T-helper 9 cell (primary cell): ENCODE measurements around the gene GAPDHS.
A peak's percentile ranks its signal among the peaks of the same experiment; 100 is the strongest.

Experiments used
- DNase-seq: peaks from one replicate; pipeline ENCODE4 v3.0.0-alpha.2; 2020
- total RNA-seq, 2 donors: gene quantifications; one replicate each; lab custom pipeline; 2026; lab: John Stamatoyannopoulos, UW

The GAPDHS gene
- 0 reads per million in 2 donors for total RNA-seq

DNA sequence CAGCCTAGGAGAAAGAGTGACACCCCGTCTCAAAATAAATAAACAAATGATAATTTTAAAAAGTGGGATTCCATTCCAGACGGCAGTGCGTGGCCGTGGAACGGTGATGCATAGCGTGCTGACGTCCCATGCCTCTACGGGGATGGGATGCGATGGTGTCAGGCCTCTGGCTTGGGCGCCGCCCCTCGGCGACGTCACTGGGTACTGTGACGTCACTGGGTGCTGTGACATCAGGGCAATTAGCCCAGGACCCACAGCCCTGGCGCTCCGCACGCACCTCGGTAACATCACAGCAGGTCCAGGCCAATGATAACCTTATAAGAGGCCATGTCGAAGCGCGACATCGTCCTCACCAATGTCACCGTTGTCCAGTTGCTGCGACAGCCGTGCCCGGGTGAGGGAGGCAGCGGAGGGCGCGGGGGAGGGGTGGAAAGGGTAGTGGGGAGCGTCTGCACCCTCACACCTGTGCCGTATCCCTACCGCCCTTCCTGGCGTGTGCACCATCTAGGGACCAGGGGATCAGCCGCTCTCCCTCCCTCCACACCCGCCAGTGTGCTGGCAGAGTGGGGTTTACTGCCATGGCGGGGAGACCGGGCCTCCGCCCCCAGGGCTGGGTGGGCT is at the start of gene GAPDHS:
Gene GAPDHS, plus strand, starts transcription at position 256 of the 621 bp plus-strand sequence. Its CDS starts 72 bp downstream, at position 328.
- no peak for DNase-seq

GRCh38 chr19:35484252-35485036 is 48.8 kb upstream of the GAPDHS start:
- DNase-seq, result no peak

GRCh38 chr19:35486268-35486708 is 47.0 kb upstream of the GAPDHS start:
- no peak for DNase-seq

GRCh38 chr19:35487656-35488182 is 45.5 kb upstream of the GAPDHS start:
- DNase-seq, result no peak

DNA sequence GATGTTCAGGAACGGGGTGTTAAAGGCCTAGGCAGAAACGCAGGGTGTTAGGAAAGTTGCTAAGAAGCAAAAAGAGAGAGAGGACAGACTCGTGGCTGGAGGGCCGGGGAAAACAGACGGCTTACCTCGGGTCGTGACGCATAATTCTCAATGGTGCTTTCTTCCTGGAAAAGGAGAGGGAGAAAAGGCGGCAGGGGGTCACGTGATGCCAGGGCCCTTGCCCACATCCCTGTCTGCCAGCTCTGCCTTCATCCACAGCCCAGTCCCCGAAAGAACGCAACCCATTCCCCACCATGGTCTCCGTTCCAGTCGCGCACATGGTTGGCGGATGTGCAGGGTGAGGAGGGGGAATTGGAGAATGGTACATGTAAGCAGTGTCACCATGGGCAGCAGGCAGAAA is 44.6 kb upstream of the GAPDHS start:
- DNase-seq, result no peak

DNA sequence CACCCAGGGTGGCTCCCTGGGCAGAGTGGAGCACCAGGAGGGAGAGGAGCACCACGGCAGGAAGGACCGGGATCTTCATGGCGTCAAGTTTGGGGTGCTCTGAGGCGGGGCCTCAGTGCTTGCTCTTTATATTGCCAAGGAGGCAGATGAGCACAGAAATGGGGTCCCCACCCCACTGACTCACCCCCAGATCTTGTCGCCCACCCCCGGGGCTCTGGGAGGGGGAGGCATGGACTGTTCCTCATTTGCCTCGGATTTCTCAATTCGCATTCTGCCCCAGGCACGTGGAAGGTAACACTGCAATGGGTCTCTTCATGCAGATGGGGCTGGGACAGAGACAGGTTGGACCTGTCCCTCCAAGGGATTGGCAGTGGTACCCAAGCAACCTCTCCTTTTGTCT is 42.9 kb upstream of the GAPDHS start, which contains the start of gene KRTDAP:
Gene KRTDAP, minus strand, starts transcription at position 101 of the 400 bp plus-strand sequence. Its CDS starts 22 bp downstream, at position 79.
- no peak for DNase-seq

GRCh38 chr19:35491836-35492360 is 41.4 kb upstream of the GAPDHS start:
- no peak for DNase-seq

DNA sequence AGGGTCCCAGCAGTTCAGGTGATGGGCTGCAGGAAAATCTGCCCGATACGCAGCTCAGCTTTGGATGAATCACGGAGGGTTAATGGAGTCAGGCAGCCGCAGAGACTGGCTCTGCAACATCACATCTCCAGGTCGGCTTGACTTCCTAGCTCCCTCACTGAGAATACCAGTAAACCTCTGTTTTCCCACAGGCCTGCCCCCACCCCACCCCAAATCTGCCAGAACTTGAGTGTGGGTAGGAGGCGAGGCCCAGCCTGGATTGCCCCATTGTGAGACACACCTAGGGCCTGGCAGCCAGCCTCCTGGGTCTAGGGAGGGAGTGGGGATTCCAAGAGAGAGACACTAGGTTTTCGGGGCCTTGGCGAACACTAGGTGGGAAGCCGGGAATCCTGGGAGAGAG is 39.3 kb upstream of the GAPDHS start:
- DNase-seq, result no peak

GRCh38 chr19:35495107-35496064 is 37.9 kb upstream of the GAPDHS start:
- peak; percentile 46 for DNase-seq

- DNase-seq, result no peak
Observed at GRCh38 chr19:35497406-35497805, 35.9 kb upstream of the GAPDHS start.

DNA sequence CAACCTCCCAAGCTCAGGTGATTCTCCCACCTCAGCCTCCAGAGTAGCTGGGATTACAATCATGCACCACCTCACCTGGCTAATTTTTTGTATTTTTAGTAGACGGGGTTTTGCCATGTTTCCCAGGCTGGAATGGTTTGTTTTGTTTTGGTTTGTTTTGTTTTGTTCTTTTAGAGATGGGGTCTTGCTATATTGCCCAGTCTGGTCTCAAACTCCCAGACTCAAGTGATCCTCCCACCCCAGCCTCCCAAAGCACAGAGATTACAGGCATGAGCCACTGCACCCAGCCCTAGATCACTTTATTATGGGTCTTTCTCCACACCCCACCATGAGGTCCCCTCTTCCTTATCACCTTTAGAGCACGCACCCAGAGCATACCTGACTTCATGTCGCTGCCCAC is 35.0 kb upstream of the GAPDHS start:
- DNase-seq, result no peak

DNA sequence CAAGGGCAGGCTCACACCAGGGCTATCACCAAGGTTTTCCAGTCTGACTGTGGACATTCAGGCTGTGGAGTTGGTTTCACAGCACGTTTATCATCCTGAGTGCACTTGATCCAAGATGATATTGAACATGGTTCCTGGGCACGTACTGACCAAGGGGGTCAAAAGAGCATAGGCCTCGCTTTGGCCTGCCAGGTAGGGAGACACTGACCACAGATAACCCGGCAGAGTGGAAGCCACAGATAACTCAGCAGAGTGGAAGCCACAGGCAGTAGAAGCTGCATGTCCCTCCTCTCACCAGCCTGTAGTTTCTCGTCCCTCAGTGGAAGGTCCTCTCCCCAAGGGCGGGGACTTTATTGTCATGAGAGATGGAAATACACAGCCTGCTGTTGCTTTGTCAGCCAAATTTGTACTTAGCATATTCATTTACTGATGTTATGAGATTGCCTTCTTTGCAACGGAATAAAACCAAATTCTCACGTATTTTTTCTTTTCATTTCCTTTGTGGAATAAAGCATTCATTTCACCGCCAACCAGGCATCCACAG is 34.2 kb upstream of the GAPDHS start:
- DNase-seq, result no peak

- no peak for DNase-seq
Observed at GRCh38 chr19:35500611-35501010, 32.6 kb upstream of the GAPDHS start.

DNA sequence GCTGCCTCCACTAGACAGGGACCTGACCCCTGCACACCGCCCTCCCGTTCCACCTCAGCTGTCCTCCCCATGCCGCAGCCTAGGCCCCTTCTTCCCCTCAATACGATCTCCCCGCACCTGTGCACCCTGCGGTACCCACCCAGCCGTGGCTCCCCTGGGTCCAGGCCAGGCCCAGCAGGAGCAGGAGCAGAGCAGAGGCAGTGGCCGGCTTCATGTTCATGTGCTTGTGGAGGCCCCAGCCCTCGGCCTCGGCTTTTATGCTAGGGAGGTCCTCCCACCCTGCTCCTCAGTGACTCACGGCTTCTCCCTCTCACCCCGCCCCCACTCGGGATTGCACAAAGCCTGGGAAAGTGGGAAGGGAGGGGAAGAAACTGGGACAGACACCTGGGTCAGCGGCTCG is 31.6 kb upstream of the GAPDHS start:
- no peak for DNase-seq

GRCh38 chr19:35502751-35503150 is 30.5 kb upstream of the GAPDHS start:
- DNase-seq, result no peak

- DNase-seq, result no peak
Observed at GRCh38 chr19:35506011-35506410, 27.2 kb upstream of the GAPDHS start.

GRCh38 chr19:35507561-35507960 is 25.7 kb upstream of the GAPDHS start:
- DNase-seq, result no peak

DNA sequence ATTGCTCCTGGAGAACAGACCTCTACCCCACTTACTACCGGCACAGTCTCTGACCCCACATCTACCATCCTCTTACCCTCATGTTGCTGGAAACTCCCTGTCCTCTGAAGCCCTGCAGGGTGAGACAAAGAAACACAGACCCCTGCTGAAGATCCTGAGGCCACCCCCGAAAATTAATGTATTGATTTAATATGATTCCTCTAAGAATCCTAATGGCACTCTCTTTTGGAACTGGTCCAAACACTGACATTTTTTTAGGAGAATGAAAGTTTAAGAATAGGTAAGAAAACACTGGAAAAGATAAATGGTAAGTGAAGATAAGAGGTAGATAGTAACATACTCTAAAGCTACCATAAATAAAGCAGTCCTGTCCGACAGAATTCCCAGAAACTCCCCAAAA is 25.1 kb upstream of the GAPDHS start:
- DNase-seq, result no peak

DNA sequence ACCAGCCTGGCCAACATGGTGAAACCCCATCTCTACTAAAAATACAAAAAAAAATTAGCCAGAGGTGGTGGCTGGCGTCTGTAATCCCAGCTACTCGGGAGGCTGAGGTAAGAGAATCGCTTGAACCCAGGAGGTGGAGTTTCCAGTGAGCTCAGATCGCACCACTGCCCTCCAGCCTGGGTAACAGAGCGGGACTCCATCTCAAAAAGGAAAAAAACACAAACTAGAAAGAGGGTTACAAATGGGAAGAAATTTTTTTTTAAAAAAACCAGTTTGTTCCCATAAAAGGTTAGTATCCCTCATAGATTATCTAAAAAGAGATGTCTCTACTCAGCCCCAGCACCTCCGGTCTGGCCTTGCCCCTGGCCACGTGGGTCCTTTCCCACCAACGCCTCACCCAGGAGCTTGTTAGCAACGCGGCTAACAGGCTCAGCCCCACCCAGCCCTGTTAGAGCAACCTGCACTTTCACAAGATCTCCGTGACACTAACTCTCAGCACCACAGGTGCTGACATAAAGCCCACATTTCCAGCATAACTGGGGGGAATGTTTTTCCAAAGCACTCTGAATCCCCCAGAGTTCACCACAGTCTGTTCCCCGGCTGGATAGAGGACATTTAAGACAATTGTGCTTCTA is 24.1 kb upstream of the GAPDHS start:
- DNase-seq, result peak; percentile 26

- DNase-seq, result peak; percentile 76
Observed at GRCh38 chr19:35509861-35510625, 23.2 kb upstream of the GAPDHS start.

GRCh38 chr19:35510626-35510964 is 22.7 kb upstream of the GAPDHS start:
- no peak for DNase-seq
